Tibial nerve (tissue), 3 donors: ENCODE measurements around the gene LRRC42.

Source experiments
- POLR2A ChIP-seq, 2 donors: fragments of 450-650 bp; IDR thresholded peaks; one replicate each; pipeline ENCODE4 v1.6.1; 2017; ENCODE audit warnings: antibody characterized with exemption in 2 of 2, mild to moderate bottlenecking in 2 of 2, moderate library complexity in 2 of 2
- TF ChIP-seq, protein P1 (sequence below), 5 experiments: fragments of 200-600 bp in 3 of 5; fragments of 450-650 bp in 2 of 5; sonication (generic) in 3 of 5; IDR thresholded peaks; one replicate each; pipeline ENCODE4 v1.5.1; 2016 to 2019; ENCODE audit warnings: antibody characterized with exemption in 5 of 5, mild to moderate bottlenecking in 3 of 5, moderate library complexity in 2 of 5

DNA sequence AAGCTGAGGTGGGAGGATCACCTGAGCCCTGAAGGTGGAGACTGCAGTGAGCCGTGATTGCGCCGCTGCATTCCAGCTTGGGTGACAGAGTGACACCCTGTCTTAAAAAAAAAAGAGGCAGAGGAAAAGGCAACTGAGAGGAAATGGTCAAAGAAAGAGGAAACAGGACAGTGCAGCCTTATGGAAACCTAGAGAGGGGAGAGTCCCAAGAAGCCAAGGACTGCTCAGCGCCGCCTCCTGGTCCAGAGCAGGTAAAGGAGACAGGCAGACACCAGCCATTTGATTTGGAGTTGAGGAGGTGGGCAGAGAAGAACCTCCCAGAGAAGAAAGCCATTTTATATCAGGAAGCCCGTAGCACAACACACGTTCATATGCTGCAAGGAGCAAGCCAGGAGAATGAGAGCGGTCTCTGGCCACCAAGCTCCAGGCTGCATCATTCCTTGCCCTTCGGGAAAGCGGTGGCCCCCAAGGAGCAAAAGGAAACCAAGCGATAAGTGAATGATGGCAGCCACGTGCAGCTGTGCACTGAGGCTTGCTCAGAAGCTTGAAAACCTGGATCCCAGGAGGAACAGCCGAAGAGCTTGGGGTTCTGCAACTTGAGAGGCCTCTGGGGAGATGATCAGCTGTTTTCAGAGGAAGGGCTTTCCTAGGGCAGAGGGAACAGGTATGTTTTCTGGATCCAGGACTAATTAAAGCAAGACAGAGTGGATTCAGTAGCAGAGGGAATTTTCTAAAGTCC, 33.7 kb downstream of the LRRC42 start:
- TF ChIP-seq, protein P1, sequence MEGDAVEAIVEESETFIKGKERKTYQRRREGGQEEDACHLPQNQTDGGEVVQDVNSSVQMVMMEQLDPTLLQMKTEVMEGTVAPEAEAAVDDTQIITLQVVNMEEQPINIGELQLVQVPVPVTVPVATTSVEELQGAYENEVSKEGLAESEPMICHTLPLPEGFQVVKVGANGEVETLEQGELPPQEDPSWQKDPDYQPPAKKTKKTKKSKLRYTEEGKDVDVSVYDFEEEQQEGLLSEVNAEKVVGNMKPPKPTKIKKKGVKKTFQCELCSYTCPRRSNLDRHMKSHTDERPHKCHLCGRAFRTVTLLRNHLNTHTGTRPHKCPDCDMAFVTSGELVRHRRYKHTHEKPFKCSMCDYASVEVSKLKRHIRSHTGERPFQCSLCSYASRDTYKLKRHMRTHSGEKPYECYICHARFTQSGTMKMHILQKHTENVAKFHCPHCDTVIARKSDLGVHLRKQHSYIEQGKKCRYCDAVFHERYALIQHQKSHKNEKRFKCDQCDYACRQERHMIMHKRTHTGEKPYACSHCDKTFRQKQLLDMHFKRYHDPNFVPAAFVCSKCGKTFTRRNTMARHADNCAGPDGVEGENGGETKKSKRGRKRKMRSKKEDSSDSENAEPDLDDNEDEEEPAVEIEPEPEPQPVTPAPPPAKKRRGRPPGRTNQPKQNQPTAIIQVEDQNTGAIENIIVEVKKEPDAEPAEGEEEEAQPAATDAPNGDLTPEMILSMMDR (IDR thresholded peaks at IDR 0.05), result no peak
- TF ChIP-seq POLR2A (IDR thresholded peaks at IDR 0.05), result no peak
